Astrocyte (in vitro differentiated cells and primary cell): ENCODE data around the gene DEPP1.

Experiments
- EZH2 ChIP-seq: IDR thresholded peaks from 2 replicates; pipeline ENCODE4 v1.6.1; 2012; ENCODE audit warnings: mild to moderate bottlenecking, low read length, inconsistent platforms; ENCODE audit not compliant: insufficient read depth
- TF ChIP-seq, protein P1 (sequence below): IDR thresholded peaks from 2 replicates; pipeline ENCODE4 v1.5.1; 2011; ENCODE audit warnings: low read depth, mild to moderate bottlenecking, inconsistent platforms, low read length, moderate library complexity; ENCODE audit not compliant: insufficient read depth

DNA sequence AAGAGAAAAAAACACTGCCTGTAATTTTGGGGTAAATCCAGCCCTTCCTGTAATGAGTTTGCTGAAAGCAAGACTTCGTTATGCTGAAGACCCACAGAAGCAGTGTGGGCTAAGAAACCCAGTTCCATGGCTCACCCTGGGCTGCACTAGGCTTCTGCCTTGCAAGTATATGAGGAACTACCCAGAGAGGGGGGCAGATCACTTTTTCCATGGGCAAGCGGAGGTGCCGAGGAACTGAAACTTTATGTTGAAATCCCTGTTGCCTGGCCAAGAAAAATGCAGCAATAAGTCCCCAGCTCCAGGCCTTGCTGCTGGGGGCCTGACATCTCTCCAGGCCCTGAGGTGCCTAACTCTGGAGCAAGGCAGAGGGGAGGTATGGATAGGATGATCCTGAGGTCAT is 10.5 kb downstream of the DEPP1 start:
- no peak for TF ChIP-seq EZH2
- TF ChIP-seq, protein P1, sequence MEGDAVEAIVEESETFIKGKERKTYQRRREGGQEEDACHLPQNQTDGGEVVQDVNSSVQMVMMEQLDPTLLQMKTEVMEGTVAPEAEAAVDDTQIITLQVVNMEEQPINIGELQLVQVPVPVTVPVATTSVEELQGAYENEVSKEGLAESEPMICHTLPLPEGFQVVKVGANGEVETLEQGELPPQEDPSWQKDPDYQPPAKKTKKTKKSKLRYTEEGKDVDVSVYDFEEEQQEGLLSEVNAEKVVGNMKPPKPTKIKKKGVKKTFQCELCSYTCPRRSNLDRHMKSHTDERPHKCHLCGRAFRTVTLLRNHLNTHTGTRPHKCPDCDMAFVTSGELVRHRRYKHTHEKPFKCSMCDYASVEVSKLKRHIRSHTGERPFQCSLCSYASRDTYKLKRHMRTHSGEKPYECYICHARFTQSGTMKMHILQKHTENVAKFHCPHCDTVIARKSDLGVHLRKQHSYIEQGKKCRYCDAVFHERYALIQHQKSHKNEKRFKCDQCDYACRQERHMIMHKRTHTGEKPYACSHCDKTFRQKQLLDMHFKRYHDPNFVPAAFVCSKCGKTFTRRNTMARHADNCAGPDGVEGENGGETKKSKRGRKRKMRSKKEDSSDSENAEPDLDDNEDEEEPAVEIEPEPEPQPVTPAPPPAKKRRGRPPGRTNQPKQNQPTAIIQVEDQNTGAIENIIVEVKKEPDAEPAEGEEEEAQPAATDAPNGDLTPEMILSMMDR, result no peak
